ENCODE measurements around the gene XPR1.
"Not testable (repeated sequence)": the region's sequence is repeated elsewhere in the genome, so short reads cannot be mapped to it uniquely, and the experiment has no call there.

The XPR1 gene

DNA sequence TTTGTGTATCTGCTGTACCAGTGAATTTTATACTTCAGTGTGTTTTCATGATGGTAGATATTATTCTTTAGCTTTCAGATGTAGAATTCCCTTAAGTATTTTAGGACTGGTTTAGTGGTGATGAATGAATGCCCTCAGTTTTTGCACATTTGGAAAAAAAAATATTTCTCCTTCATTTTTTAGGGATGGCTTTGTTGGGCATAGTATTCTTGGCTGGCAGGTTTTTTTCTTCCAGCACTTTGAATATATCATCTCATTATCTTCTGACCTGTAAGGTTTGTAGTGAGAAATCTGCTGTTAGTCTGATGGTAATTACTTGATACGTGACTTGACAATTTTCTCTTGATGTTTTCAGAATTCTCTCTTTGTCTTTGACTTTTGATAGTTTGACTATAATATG is 66.8 kb downstream of the XPR1 start:
- no peak overlapping the region for H3K4me3 ChIP-seq (ENCODE audit: control insufficient read depth, low read depth, low read length)
- TF ChIP-seq, protein P1, sequence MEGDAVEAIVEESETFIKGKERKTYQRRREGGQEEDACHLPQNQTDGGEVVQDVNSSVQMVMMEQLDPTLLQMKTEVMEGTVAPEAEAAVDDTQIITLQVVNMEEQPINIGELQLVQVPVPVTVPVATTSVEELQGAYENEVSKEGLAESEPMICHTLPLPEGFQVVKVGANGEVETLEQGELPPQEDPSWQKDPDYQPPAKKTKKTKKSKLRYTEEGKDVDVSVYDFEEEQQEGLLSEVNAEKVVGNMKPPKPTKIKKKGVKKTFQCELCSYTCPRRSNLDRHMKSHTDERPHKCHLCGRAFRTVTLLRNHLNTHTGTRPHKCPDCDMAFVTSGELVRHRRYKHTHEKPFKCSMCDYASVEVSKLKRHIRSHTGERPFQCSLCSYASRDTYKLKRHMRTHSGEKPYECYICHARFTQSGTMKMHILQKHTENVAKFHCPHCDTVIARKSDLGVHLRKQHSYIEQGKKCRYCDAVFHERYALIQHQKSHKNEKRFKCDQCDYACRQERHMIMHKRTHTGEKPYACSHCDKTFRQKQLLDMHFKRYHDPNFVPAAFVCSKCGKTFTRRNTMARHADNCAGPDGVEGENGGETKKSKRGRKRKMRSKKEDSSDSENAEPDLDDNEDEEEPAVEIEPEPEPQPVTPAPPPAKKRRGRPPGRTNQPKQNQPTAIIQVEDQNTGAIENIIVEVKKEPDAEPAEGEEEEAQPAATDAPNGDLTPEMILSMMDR (IDR thresholded peaks at IDR 0.05; ENCODE audit: control insufficient read depth, insufficient read depth, low read depth, low read length, missing control alignments) = no peak
- no peak for DNase-seq (ENCODE audit: low read depth)

- not testable (repeated sequence) for DNase-seq (ENCODE audit: low read depth)
Measured at GRCh38 chr1:180702376-180702775, 70.6 kb downstream of the XPR1 start.

DNA sequence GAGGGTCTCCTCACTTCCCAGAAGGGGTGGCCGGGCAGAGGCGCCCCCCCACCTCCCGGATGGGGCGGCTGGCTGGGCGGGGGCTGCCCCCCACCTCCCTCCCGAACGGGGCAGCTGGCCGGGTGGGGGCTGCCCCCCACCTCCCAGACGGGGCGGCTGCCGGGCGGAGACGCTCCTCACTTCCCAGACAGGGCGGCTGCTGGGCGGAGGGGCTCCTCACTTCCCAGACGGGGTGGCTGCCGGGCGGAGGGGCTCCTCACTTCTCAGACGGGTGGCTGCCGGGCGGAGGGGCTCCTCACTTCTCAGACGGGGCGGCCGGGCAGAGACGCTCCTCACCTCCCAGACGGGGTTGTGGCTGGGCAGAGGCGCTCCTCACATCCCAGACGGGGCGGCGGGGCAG is 78.9 kb downstream of the XPR1 start:
- DNase-seq (ENCODE audit: low read depth); H3K4me3 ChIP-seq (ENCODE audit: control insufficient read depth, low read depth, low read length): not testable (repeated sequence)

More at GRCh38 chr1:180702376-180702775, 70.6 kb downstream of the XPR1 start:
- H3K4me3 ChIP-seq (ENCODE audit: control insufficient read depth, low read depth, low read length) = not testable (repeated sequence)

DNA sequence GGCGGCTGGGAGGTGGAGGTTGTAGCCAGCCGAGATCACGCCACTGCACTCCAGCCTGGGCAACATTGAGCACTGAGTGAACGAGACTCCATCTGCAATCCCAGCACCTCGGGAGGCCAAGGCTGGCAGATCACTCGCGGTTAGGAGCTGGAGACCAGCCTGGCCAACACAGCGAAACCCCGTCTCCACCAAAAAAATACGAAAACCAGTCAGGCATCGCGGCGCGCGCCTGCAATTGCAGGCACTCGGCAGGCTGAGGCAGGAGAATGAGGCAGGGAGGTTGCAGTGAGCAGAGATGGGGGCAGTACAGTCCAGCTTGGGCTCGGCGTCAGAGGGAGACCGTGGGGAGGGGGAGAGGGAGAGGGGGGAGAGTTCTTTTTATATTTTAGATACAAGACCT is 79.4 kb downstream of the XPR1 start:
- not testable (repeated sequence) for H3K4me3 ChIP-seq (ENCODE audit: control insufficient read depth, low read depth, low read length); DNase-seq (ENCODE audit: low read depth)

GRCh38 chr1:180720753-180721152 is 88.9 kb downstream of the XPR1 start:
- DNase-seq (ENCODE audit: low read depth) = no peak
- no peak overlapping the region for H3K4me3 ChIP-seq (ENCODE audit: control insufficient read depth, low read depth, low read length)
- TF ChIP-seq, protein P1 (IDR thresholded peaks at IDR 0.05; ENCODE audit: control insufficient read depth, insufficient read depth, low read depth, low read length, missing control alignments) = no peak

DNA sequence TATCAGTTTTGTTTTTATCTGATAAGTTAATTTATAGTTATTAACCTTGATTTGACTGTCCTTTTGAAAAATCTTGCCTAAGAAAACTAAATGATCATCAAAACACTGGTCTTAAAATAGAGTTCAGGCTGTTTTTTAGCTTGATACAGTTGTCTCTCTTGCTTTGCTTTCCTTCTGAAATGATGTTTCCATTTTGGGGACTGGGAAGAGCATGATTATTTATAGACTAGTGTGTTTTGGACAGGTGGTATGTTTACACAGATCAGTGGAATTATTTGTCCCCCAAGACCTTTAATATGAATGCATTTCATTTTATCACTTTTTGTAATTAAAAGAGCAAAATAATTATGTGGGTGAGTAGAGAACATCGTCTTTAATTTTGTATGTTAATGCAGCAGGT is 90.8 kb downstream of the XPR1 start:
- DNase-seq (ENCODE audit: low read depth) = no peak
- H3K4me3 ChIP-seq (ENCODE audit: control insufficient read depth, low read depth, low read length) = no peak overlapping the region
- TF ChIP-seq, protein P1 (IDR thresholded peaks at IDR 0.05; ENCODE audit: control insufficient read depth, insufficient read depth, low read depth, low read length, missing control alignments) = no peak

DNA sequence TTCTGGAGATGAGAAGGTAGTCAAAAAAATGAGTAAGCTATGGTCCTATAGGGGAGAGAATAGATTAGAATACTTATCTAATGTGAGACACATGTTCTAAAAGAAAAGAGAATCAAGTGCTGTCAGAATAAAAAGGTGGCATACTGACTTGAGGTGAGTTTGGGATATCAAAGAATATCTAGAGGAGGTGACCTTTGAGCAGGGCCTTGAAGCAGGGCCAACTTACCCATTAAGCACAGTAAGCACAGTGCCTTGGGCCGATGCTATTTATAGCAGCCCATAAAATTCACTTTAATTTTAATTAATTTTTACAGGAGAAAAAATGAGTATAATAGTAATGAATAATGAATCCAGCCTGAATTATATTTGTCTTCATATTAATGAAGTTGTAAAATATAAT is 92.2 kb downstream of the XPR1 start:
- no peak overlapping the region for H3K4me3 ChIP-seq (ENCODE audit: control insufficient read depth, low read depth, low read length)
- TF ChIP-seq, protein P1 (IDR thresholded peaks at IDR 0.05; ENCODE audit: control insufficient read depth, insufficient read depth, low read depth, low read length, missing control alignments) = no peak
- no peak for DNase-seq (ENCODE audit: low read depth)

GRCh38 chr1:180726024-180726423 is 94.2 kb downstream of the XPR1 start:
- DNase-seq (ENCODE audit: low read depth) = not testable (repeated sequence)

DNA sequence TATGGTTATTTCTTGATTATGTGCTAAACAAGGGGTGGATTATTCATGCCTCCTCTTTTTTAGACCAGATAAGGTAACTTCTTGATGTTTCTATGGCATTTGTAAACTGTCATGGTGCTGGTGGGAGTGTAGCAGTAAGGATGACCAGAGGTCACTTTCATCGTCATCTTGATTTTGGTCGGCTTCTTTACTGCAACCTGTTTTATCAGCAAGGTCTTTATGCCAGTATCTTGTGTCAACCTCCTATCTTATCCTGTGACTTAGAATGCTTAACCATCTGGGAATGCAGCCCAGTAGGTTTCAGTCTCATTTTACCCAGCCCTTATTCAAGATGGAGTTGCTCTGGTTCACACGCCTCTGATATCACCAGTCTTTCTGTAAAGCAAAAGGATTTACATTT is 95.9 kb downstream of the XPR1 start:
- not testable (repeated sequence) for H3K4me3 ChIP-seq (ENCODE audit: control insufficient read depth, low read depth, low read length); DNase-seq (ENCODE audit: low read depth)

More at GRCh38 chr1:180726024-180726423, 94.2 kb downstream of the XPR1 start:
- not testable (repeated sequence) for H3K4me3 ChIP-seq (ENCODE audit: control insufficient read depth, low read depth, low read length)
